HepG2 (cell line): ENCODE results near the gene TSPAN3. TPM values are rescaled to one million over a fixed set of nuclear protein-coding genes. Genes with fewer than 3 reads are reported as not detected.
A peak's percentile ranks its signal among the peaks of the same experiment; 100 is the strongest.

Experiments used
- ATF7 ChIP-seq, 2 experiments: fragments of 450-650 bp in 1 of 2; sonication (generic) in 1 of 2; formaldehyde crosslinking in 1 of 2; IDR thresholded peaks; 2 replicates each; pipeline versions ENCODE4 v1.4.0 to v1.6.1; 2016 to 2020; ENCODE audit warnings: antibody characterized with exemption in 1 of 2, mild to moderate bottlenecking in 1 of 2, missing genetic modification reagents in 1 of 2
- GMEB1 ChIP-seq: sonication (generic); formaldehyde crosslinking; IDR thresholded peaks from 2 replicates; pipeline ENCODE4 v1.5.1; 2020; ENCODE audit warnings: missing genetic modification reagents, mild to moderate bottlenecking, borderline replicate concordance
- HNF1A ChIP-seq, 2 experiments: sonication (generic) in 1 of 2; formaldehyde crosslinking in 1 of 2; IDR thresholded peaks; 2 replicates each; pipeline versions ENCODE4 v1.4.0 to v1.6.1; 2016 to 2020; ENCODE audit warnings: borderline replicate concordance in 1 of 2, low read depth in 1 of 2, mild to moderate bottlenecking in 1 of 2, missing genetic modification reagents in 1 of 2
- MAZ ChIP-seq, 2 experiments: sonication (generic) in 1 of 2; formaldehyde crosslinking in 1 of 2; IDR thresholded peaks; 2 replicates each; pipeline versions ENCODE4 v1.5.0 to v1.6.1; 2012 to 2020; ENCODE audit warnings: low read depth in 2 of 2, mild to moderate bottlenecking in 2 of 2, borderline replicate concordance in 1 of 2, improper control_type of control experiment in 1 of 2, low read length in 1 of 2, missing genetic modification reagents in 1 of 2, moderate library complexity in 1 of 2
- MTF1 ChIP-seq: sonication (generic); formaldehyde crosslinking; IDR thresholded peaks from 2 replicates; pipeline ENCODE4 v1.5.0; 2020; ENCODE audit warnings: missing genetic modification reagents
- MYPOP ChIP-seq: sonication (generic); formaldehyde crosslinking; IDR thresholded peaks from 2 replicates; pipeline ENCODE4 v1.8.1; 2023; ENCODE audit warnings: mild to moderate bottlenecking, moderate library complexity, missing genetic modification reagents
- NR1H2 ChIP-seq: sonication (generic); formaldehyde crosslinking; IDR thresholded peaks from 2 replicates; pipeline ENCODE4 v1.8.1; 2022; ENCODE audit warnings: low read depth, missing genetic modification reagents, borderline replicate concordance
- PHF8 ChIP-seq: sonication (generic); formaldehyde crosslinking; IDR thresholded peaks from 2 replicates; pipeline ENCODE4 v1.5.0; 2020; ENCODE audit warnings: missing genetic modification reagents
- RORA ChIP-seq: sonication (generic); formaldehyde crosslinking; IDR thresholded peaks from 2 replicates; pipeline ENCODE4 v1.5.0; 2020; ENCODE audit warnings: mild to moderate bottlenecking, missing genetic modification reagents, moderate library complexity
- SRF ChIP-seq: IDR thresholded peaks from 2 replicates; pipeline ENCODE4 v1.6.1; 2011; ENCODE audit warnings: mild to moderate bottlenecking, low read depth, low read length, moderate library complexity
- ZNF251 ChIP-seq: sonication (generic); formaldehyde crosslinking; IDR thresholded peaks from 2 replicates; pipeline ENCODE4 v1.9.0; 2021; ENCODE audit warnings: mild to moderate bottlenecking, missing genetic modification reagents
- ZNF432 ChIP-seq: sonication (generic); formaldehyde crosslinking; IDR thresholded peaks from 2 replicates; pipeline ENCODE4 v1.5.0; 2020; ENCODE audit warnings: missing genetic modification reagents, mild to moderate bottlenecking, borderline replicate concordance
- ZNF674 ChIP-seq: sonication (generic); formaldehyde crosslinking; IDR thresholded peaks from 2 replicates; pipeline ENCODE4 v1.5.0; 2020; ENCODE audit warnings: low read depth, mild to moderate bottlenecking, missing genetic modification reagents
- ZNF761 ChIP-seq: sonication (generic); formaldehyde crosslinking; conservative IDR thresholded peaks from 2 replicates; pipeline ENCODE4 v1.4.0; 2020; ENCODE audit warnings: mild to moderate bottlenecking, missing genetic modification reagents
- ZNF777 ChIP-seq: sonication (generic); formaldehyde crosslinking; IDR thresholded peaks from 2 replicates; pipeline ENCODE4 v1.4.0; 2020; ENCODE audit warnings: missing genetic modification reagents
- polyA plus RNA-seq, 8 experiments: library from polyadenylated mRNA; depleted of rRNA in 3 of 8; stranded (reverse) in 7 of 8; unstranded in 1 of 8; fragments of >200 nt; fragmentation: Illumina TruSeq in 4 of 8; extraction: Trizol in 4 of 8; gene quantifications; 2 replicates each; pipeline versions ENCODE4 v1.2.1 to v1.2.3, GENCODE V29; 2011 to 2016; ENCODE audit warnings: low read depth in 4 of 8, missing spikeins in 1 of 8, mixed read lengths in 1 of 8; ENCODE audit not compliant: insufficient read depth in 1 of 8
- total RNA-seq, 5 experiments: library from RNA; depleted of rRNA; stranded (reverse); fragments of >200 nt; fragmentation: Illumina TruSeq; extraction: Trizol; gene quantifications; 2 replicates each; pipeline ENCODE4 v1.2.3, GENCODE V29; 2016; ENCODE audit warnings: low read depth in 1 of 5
- TF ChIP-seq, protein P1 (sequence below): sonication (generic); formaldehyde crosslinking; IDR thresholded peaks from 2 replicates; pipeline ENCODE4 v1.8.1; 2023; ENCODE audit warnings: mild to moderate bottlenecking, missing genetic modification reagents
- TF ChIP-seq, protein P2 (sequence below): sonication (generic); formaldehyde crosslinking; conservative IDR thresholded peaks from 2 replicates; pipeline ENCODE4 v1.8.1; 2023; ENCODE audit warnings: missing genetic modification reagents

Gene TSPAN3
- total and polyA plus RNA-seq, 2 of the 13 experiments (the other 11 are each of a cell fraction or from before 2014, with no cell fraction given) = 167 to 170 TPM

DNA sequence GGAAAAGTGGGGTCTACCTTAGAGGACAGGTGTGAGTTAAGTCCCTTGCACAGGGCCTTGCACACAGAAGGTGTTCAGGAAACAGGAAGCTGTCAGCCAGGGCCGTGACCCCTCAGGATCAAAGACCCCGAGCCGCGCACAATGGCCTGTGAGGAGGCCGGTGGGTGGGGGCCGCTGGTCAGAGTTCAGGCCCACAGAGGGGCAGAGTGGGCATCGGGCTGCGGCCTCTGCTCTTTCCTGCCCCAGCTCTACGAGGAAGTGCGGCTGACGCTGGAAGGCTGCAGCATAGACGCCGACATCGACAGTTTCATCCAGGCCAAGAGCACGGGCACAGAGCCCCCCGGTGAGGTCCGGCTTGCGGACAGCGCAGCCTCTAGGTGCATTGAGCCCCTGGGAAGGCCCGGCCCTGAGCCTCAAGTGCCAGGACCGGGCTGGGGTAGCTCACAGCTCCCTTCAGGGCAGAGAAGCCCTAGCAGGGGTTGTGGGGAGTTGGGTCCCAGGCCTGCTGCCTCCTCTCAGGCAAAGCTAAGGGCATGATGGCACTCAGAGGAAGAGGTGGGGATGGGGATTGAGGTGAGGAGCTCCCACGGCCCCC lies 38.8 kb downstream of the TSPAN3 start (continued):
- TF ChIP-seq ZNF251 (CRISPR knock-in tag) = no peak
- no peak for TF ChIP-seq SRF
- no peak for TF ChIP-seq ZNF761
- peak; percentile 56; the same call in 1 of the 2 replicates for TF ChIP-seq ZNF777 (CRISPR knock-in tag)
- TF ChIP-seq, protein P1, sequence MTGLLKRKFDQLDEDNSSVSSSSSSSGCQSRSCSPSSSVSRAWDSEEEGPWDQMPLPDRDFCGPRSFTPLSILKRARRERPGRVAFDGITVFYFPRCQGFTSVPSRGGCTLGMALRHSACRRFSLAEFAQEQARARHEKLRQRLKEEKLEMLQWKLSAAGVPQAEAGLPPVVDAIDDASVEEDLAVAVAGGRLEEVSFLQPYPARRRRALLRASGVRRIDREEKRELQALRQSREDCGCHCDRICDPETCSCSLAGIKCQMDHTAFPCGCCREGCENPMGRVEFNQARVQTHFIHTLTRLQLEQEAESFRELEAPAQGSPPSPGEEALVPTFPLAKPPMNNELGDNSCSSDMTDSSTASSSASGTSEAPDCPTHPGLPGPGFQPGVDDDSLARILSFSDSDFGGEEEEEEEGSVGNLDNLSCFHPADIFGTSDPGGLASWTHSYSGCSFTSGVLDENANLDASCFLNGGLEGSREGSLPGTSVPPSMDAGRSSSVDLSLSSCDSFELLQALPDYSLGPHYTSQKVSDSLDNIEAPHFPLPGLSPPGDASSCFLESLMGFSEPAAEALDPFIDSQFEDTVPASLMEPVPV (CRISPR knock-in tag) = peak; percentile 53; the same call in 1 of the 2 replicates
- TF ChIP-seq ATF7 (IDR thresholded peaks at IDR 0.05) = no peak
- TF ChIP-seq ATF7 (CRISPR knock-in tag; IDR thresholded peaks at IDR 0.05) = no peak
- TF ChIP-seq GMEB1 = no peak; the same call in 1 of the 2 replicates
- TF ChIP-seq MYPOP (CRISPR knock-in tag) = no peak; the same call in 1 of the 2 replicates
- no peak for TF ChIP-seq RORA (CRISPR knock-in tag)
- no peak for TF ChIP-seq ZNF432 (CRISPR knock-in tag)
- no peak for TF ChIP-seq MTF1 (CRISPR knock-in tag)
- peak; percentile 35; the same call in 1 of the 2 replicates for TF ChIP-seq MAZ (IDR thresholded peaks at IDR 0.05; ENCODE audit: borderline replicate concordance, low read depth, low read length)
- TF ChIP-seq MAZ (CRISPR knock-in tag; IDR thresholded peaks at IDR 0.05; ENCODE audit: low read depth) = peak; percentile 76
- TF ChIP-seq, protein P2, sequence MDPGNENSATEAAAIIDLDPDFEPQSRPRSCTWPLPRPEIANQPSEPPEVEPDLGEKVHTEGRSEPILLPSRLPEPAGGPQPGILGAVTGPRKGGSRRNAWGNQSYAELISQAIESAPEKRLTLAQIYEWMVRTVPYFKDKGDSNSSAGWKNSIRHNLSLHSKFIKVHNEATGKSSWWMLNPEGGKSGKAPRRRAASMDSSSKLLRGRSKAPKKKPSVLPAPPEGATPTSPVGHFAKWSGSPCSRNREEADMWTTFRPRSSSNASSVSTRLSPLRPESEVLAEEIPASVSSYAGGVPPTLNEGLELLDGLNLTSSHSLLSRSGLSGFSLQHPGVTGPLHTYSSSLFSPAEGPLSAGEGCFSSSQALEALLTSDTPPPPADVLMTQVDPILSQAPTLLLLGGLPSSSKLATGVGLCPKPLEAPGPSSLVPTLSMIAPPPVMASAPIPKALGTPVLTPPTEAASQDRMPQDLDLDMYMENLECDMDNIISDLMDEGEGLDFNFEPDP = no peak
- TF ChIP-seq ZNF674 = no peak
- no peak for TF ChIP-seq HNF1A (IDR thresholded peaks at IDR 0.05; ENCODE audit: low read depth)
- 0 out of 2 replicates have a peak, but pooled peaks have one; percentile 6 for TF ChIP-seq HNF1A (CRISPR knock-in tag; IDR thresholded peaks at IDR 0.05; ENCODE audit: borderline replicate concordance)
- 0 out of 2 replicates have a peak, but pooled peaks have one; percentile 60 for TF ChIP-seq NR1H2 (CRISPR knock-in tag)
- TF ChIP-seq PHF8 (CRISPR knock-in tag) = peak; percentile 61; the same call in 1 of the 2 replicates
